ENCODE measurements around the gene GARIN5A. TPM values are rescaled to one million over a fixed set of nuclear protein-coding genes. Genes with fewer than 3 reads are reported as not detected.

The GARIN5A gene
- total RNA-seq, 1 experiment from 2014 or later, result 2.0 TPM

Other genes with a start within 250 kb of the GARIN5A start
- gene KCNC3, start 147.5 kb downstream of the GARIN5A start, total RNA-seq (2021; ENCODE audit: unreplicated experiment), result 10.8 TPM
- 2.5 TPM for gene NAPSA, start 111.2 kb downstream of the GARIN5A start, total RNA-seq (2021; ENCODE audit: unreplicated experiment)
- gene NR1H2, start 100.4 kb downstream of the GARIN5A start, total RNA-seq (2021; ENCODE audit: unreplicated experiment), result 55.8 TPM
- gene POLD1, start 92.5 kb downstream of the GARIN5A start, total RNA-seq (2021; ENCODE audit: unreplicated experiment), result 71.7 TPM
- not detected for gene SPIB, start 57.9 kb downstream of the GARIN5A start, total RNA-seq (2021; ENCODE audit: unreplicated experiment)
- gene MYBPC2, start 44.0 kb downstream of the GARIN5A start, total RNA-seq (2021; ENCODE audit: unreplicated experiment), result 0.18 TPM
- 66.7 TPM for gene EMC10, start 341 bp downstream of the GARIN5A start, total RNA-seq (2021; ENCODE audit: unreplicated experiment)
- gene JOSD2, start 34.3 kb upstream of the GARIN5A start, total RNA-seq (2021; ENCODE audit: unreplicated experiment), result 51.8 TPM
- not detected for gene ASPDH, start 37.1 kb upstream of the GARIN5A start, total RNA-seq (2021; ENCODE audit: unreplicated experiment)
- gene LRRC4B, start 91.6 kb upstream of the GARIN5A start, total RNA-seq (2021; ENCODE audit: unreplicated experiment), result 0.57 TPM
- gene SYT3, start 163.0 kb upstream of the GARIN5A start, total RNA-seq (2021; ENCODE audit: unreplicated experiment), result not detected
- 0.98 TPM for gene C19orf81, start 172.6 kb upstream of the GARIN5A start, total RNA-seq (2021; ENCODE audit: unreplicated experiment)
- gene SHANK1, start 243.0 kb upstream of the GARIN5A start, total RNA-seq (2021; ENCODE audit: unreplicated experiment), result not detected
- not detected for gene CLEC11A, start 246.5 kb upstream of the GARIN5A start, total RNA-seq (2021; ENCODE audit: unreplicated experiment)

Measured in Panc1 (cell line).